KMS-11 (cell line): Measurements from ENCODE around the gene LCORL.

Experiments used
- H2AFZ ChIP-seq: fragments of 200-600 bp; sonication (generic); 2 replicates; pipeline ENCODE4 v1.6.1; 2016; ENCODE audit warnings: antibody characterized with exemption, mixed run types, low read depth
- H3K27ac ChIP-seq: fragments of 200-600 bp; sonication (generic); 2 replicates; pipeline ENCODE4 v1.6.1; 2016; ENCODE audit warnings: mild to moderate bottlenecking, mixed run types
- H3K27me3 ChIP-seq: fragments of 200-600 bp; sonication (generic); 2 replicates; pipeline ENCODE4 v1.6.1; 2017; ENCODE audit warnings: mild to moderate bottlenecking, low read depth, mixed run types, moderate library complexity; ENCODE audit not compliant: insufficient read depth
- H3K36me3 ChIP-seq: fragments of 200-600 bp; sonication (generic); 2 replicates; pipeline ENCODE4 v1.6.1; 2017; ENCODE audit warnings: mild to moderate bottlenecking, mixed run types; ENCODE audit not compliant: insufficient read depth
- H3K4me1 ChIP-seq: fragments of 200-600 bp; sonication (generic); 2 replicates; pipeline ENCODE4 v1.6.1; 2016; ENCODE audit warnings: mild to moderate bottlenecking, low read depth, mixed run types; ENCODE audit not compliant: poor library complexity, severe bottlenecking
- H3K4me2 ChIP-seq: fragments of 200-600 bp; sonication (generic); 2 replicates; pipeline ENCODE4 v1.7.0; 2016; ENCODE audit warnings: mild to moderate bottlenecking, mixed run types
- H3K4me3 ChIP-seq: fragments of 200-600 bp; sonication (generic); IDR thresholded peaks from 2 replicates; pipeline ENCODE4 v1.6.1; 2017; ENCODE audit warnings: low read depth, low read length, mixed read lengths; ENCODE audit not compliant: insufficient read depth
- H3K79me2 ChIP-seq: fragments of 200-600 bp; sonication (generic); 2 replicates; pipeline ENCODE4 v1.6.1; 2016; ENCODE audit warnings: low read depth, mixed run types; ENCODE audit not compliant: insufficient read depth
- H3K9ac ChIP-seq: fragments of 200-600 bp; sonication (generic); 2 replicates; pipeline ENCODE4 v1.6.1; 2016; ENCODE audit warnings: mild to moderate bottlenecking, mixed run types
- H4K20me1 ChIP-seq: fragments of 200-600 bp; sonication (generic); 2 replicates; pipeline ENCODE4 v1.6.1; 2016; ENCODE audit warnings: mild to moderate bottlenecking, mixed run types; ENCODE audit not compliant: insufficient read depth
- CTCF ChIP-seq: fragments of 200-600 bp; sonication (generic); conservative IDR thresholded peaks from 2 replicates; pipeline ENCODE4 v1.6.1; 2017; ENCODE audit warnings: low read depth, mild to moderate bottlenecking, antibody characterized with exemption, low read length, moderate library complexity, mixed read lengths

LCORL gene

GRCh38 chr4:17811078-17811603, 210.4 kb downstream of the LCORL start:
- Histone ChIP-seq H3K9ac (peak overlapping the region; percentile 90), H3K36me3 (no peaks in the 10 kb centered on the region; the same call in 1 of the 2 replicates), H3K4me2 (peak overlapping the region; percentile 64; the same call in 1 of the 2 replicates), H3K4me1 (peaks cover 45% of the 10 kb centered on the region), H3K27ac (peak overlapping the region; percentile 94), H4K20me1 (peaks cover 13% of the 10 kb centered on the region), H3K27me3 (no peaks in the 10 kb centered on the region), H3K4me3 (peak overlapping the region; percentile 12), H2AFZ (peak overlapping the region; percentile 30), H3K79me2 (peaks cover 93% of the 10 kb centered on the region)
- no peak for TF ChIP-seq CTCF

GRCh38 chr4:17810260-17811077, 211.1 kb downstream of the LCORL start, which contains the start of the genes DCAF16 and NCAPG:
Gene DCAF16 (minus strand): TSS chr4:17810757. CDS start chr4:17804141, 6,616 bp downstream.
Gene NCAPG (plus strand): TSS chr4:17810979. CDS start chr4:17811078, 99 bp downstream.
- peak within 1 kb of the TSS; percentile 12 for H3K4me3 ChIP-seq
- peaks cover 93% of the 10 kb centered on the region for H3K79me2 ChIP-seq
- peak within 1 kb of the TSS; percentile 90 for H3K9ac ChIP-seq
- peak within 1 kb of the TSS; percentile 47 for H2AFZ ChIP-seq
- no peaks in the 10 kb centered on the region for H3K27me3 ChIP-seq
- H4K20me1 ChIP-seq = peaks cover 18% of the 10 kb centered on the region
- H3K4me2 ChIP-seq = peak within 1 kb of the TSS; percentile 80
- H3K36me3 ChIP-seq = peaks cover 5% of the 10 kb centered on the region; the same call in 1 of the 2 replicates
- peaks cover 48% of the 10 kb centered on the region for H3K4me1 ChIP-seq
- no peak for TF ChIP-seq CTCF
- H3K27ac ChIP-seq = peak within 1 kb of the TSS; percentile 94

- peak overlapping the region; percentile 94 for H3K27ac ChIP-seq
- no peak overlapping the region for H2AFZ ChIP-seq
These were observed 211.9 kb downstream of the LCORL start for GRCh38 chr4:17809667-17810066.

GRCh38 chr4:17807446-17807845, 214.1 kb downstream of the LCORL start:
- H3K9ac ChIP-seq = no peak overlapping the region
- H3K79me2 ChIP-seq = peaks cover 74% of the 10 kb centered on the region
- H3K27ac ChIP-seq = no peak overlapping the region

More at GRCh38 chr4:17809667-17810066, 211.9 kb downstream of the LCORL start:
- Histone ChIP-seq H3K79me2 (peaks cover 92% of the 10 kb centered on the region), H3K4me1 (peaks cover 48% of the 10 kb centered on the region), H3K36me3 (0 out of 2 replicates have a peak, but pooled peaks cover 5% of the 10 kb centered on the region), H3K4me2 (peak overlapping the region; percentile 80), H3K9ac (peak overlapping the region; percentile 90; the same call in 1 of the 2 replicates), H3K4me3 (no peak overlapping the region), H3K27me3 (no peaks in the 10 kb centered on the region), H4K20me1 (peaks cover 18% of the 10 kb centered on the region)
- TF ChIP-seq CTCF = no peak

More at GRCh38 chr4:17807446-17807845, 214.1 kb downstream of the LCORL start:
- 0 out of 2 replicates have a peak, but pooled peaks cover 5% of the 10 kb centered on the region for H3K36me3 ChIP-seq
- peaks cover 26% of the 10 kb centered on the region for H3K4me1 ChIP-seq
- no peak overlapping the region for H2AFZ ChIP-seq
- no peaks in the 10 kb centered on the region for H3K27me3 ChIP-seq
- peak overlapping the region; percentile 80 for H3K4me2 ChIP-seq
- TF ChIP-seq CTCF = no peak
- no peak overlapping the region for H3K4me3 ChIP-seq
- H4K20me1 ChIP-seq = peaks cover 18% of the 10 kb centered on the region
